Esophagus muscularis mucosa (tissue), 4 donors: Measurements from ENCODE around the gene AFAP1. TPM values are rescaled to one million over a fixed set of nuclear protein-coding genes. Genes with fewer than 3 reads are reported as not detected.

Experiments used
- DNase-seq: peaks from one replicate; pipeline ENCODE4 v3.0.0-alpha.2; 2017; ENCODE audit errors: extremely low spot score
- H3K27ac ChIP-seq, 4 donors: fragments of 200-600 bp; sonication (generic); replicated peaks in 1 of 4; 1 replicate in 3 of 4; 2 replicates in 1 of 4; pipeline ENCODE4 v1.5.1; 2016 to 2019; ENCODE audit warnings: mild to moderate bottlenecking in 1 of 4
- H3K27me3 ChIP-seq, 4 donors: fragments of 200-600 bp; sonication (generic); one replicate each; pipeline versions ENCODE4 v1.5.1 to v1.6.0; 2016 to 2019
- H3K36me3 ChIP-seq, 4 donors: fragments of 200-600 bp; sonication (generic); one replicate each; pipeline ENCODE4 v1.5.1; 2016 to 2019
- H3K4me1 ChIP-seq, 4 donors: fragments of 200-600 bp; sonication (generic); one replicate each; pipeline ENCODE4 v1.5.1; 2016 to 2019
- H3K4me3 ChIP-seq, 4 donors: fragments of 200-600 bp; sonication (generic); 1 replicate in 2 of 4; 2 replicates in 2 of 4; pipeline ENCODE4 v1.5.1; 2016 to 2019; ENCODE audit warnings: mild to moderate bottlenecking in 4 of 4, moderate library complexity in 1 of 4
- H3K9me3 ChIP-seq, 4 donors: fragments of 200-600 bp; sonication (generic); 1 replicate in 3 of 4; 2 replicates in 1 of 4; pipeline ENCODE4 v1.5.1; 2016 to 2019
- CTCF ChIP-seq, 3 experiments: fragments of 200-600 bp in 2 of 3; fragments of 450-650 bp in 1 of 3; sonication (generic) in 2 of 3; IDR thresholded peaks; one replicate each; pipeline ENCODE4 v1.5.1; 2017 to 2019; ENCODE audit warnings: antibody characterized with exemption in 3 of 3, mild to moderate bottlenecking in 2 of 3, moderate library complexity in 1 of 3
- EP300 ChIP-seq: sonication (generic); formaldehyde crosslinking; IDR thresholded peaks from one replicate; pipeline ENCODE4 v1.6.1; 2017; ENCODE audit warnings: antibody characterized with exemption
- POLR2A ChIP-seq: fragments of 450-650 bp; IDR thresholded peaks from one replicate; pipeline ENCODE4 v1.6.1; 2017; ENCODE audit warnings: antibody characterized with exemption, moderate library complexity, mild to moderate bottlenecking, low read depth
- POLR2AphosphoS5 ChIP-seq, 2 donors: sonication (generic); formaldehyde crosslinking; IDR thresholded peaks; one replicate each; pipeline ENCODE4 v1.6.1; 2017; ENCODE audit warnings: antibody characterized with exemption in 2 of 2
- WGBS: methylation state at CpG from one replicate; pipeline ENCODE4 v1.1.5; 2018; 5-methylcytosine and 5-hydroxymethylcytosine counted together
- intact Hi-C: fragments of 100-400 bp; cut with DNase I; formaldehyde crosslinking; loops from one replicate; pipeline ENCODE4 v1.15.1; 2023
- total RNA-seq, 4 donors: library from RNA; depleted of rRNA; stranded (reverse); fragments of >200 nt; gene quantifications; one replicate each; pipeline versions ENCODE4 v1.1.0 to v1.2.1, GENCODE V29; 2016

AFAP1 gene
- total RNA-seq, 4 donors from 2014 or later = 37.8 to 71.3 (median 50.9) TPM

- peaks cover 9 to 73% (median 58%) of the 10 kb centered on the region in 4 donors for H3K4me1 ChIP-seq
- no peak for TF ChIP-seq CTCF (IDR thresholded peaks at IDR 0.05)
- no peak for TF ChIP-seq EP300
- no peak for TF ChIP-seq POLR2AphosphoS5 (IDR thresholded peaks at IDR 0.05)
- no peak for TF ChIP-seq POLR2A
- no peaks in the 10 kb centered on the region for H3K9me3 ChIP-seq
- WGBS = 49% methylated on average over 2 of the region's 2 CpGs
- no peaks in the 10 kb centered on the region for H3K27me3 ChIP-seq
- no peaks in the 10 kb centered on the region for H3K36me3 ChIP-seq
- DNase-seq = no peak
- intact Hi-C loops = loop anchor here (2.0 to 5.0 kb wide), 2 partner anchors 60 to 130 kb away; no protein-coding TSS in a partner anchor
- H3K4me3 ChIP-seq = peak overlapping the region in 2 of 4 donors; percentile 98 to 99
- H3K27ac ChIP-seq = peak overlapping the region; percentile 99
Observed at GRCh38 chr4:7937006-7937405, 2.7 kb downstream of the AFAP1 start.

- 50% methylated on average over 14 of the region's 14 CpGs for WGBS
- no peak for DNase-seq
- Histone ChIP-seq H3K36me3 (no peaks in the 10 kb centered on the region), H3K4me1 (peaks cover 13 to 82% (median 70%) of the 10 kb centered on the region in 4 donors), H3K27ac (peak overlapping the region; percentile 2 to 54 (median 32)), H3K9me3 (no peaks in the 10 kb centered on the region), H3K27me3 (no peaks in the 10 kb centered on the region), H3K4me3 (no peak overlapping the region)
- intact Hi-C loops = loop anchor here (5.0 kb wide), 1 partner anchor 53 kb away; no protein-coding TSS in a partner anchor
- TF ChIP-seq POLR2A (no peak), EP300 (no peak), POLR2AphosphoS5 (IDR thresholded peaks at IDR 0.05) (no peak), CTCF (IDR thresholded peaks at IDR 0.05) (no peak)
Observed at GRCh38 chr4:7933651-7934510, 5.8 kb downstream of the AFAP1 start.

GRCh38 chr4:7932287-7932686, 7.4 kb downstream of the AFAP1 start:
- Histone ChIP-seq H3K9me3 (no peaks in the 10 kb centered on the region), H3K27ac (no peak overlapping the region), H3K36me3 (no peaks in the 10 kb centered on the region), H3K27me3 (no peaks in the 10 kb centered on the region), H3K4me1 (peaks cover 10 to 81% (median 68%) of the 10 kb centered on the region in 4 donors), H3K4me3 (no peak overlapping the region)
- no peak for DNase-seq
- TF ChIP-seq POLR2A (no peak), EP300 (no peak), CTCF (IDR thresholded peaks at IDR 0.05) (no peak), POLR2AphosphoS5 (IDR thresholded peaks at IDR 0.05) (no peak)
- intact Hi-C loops = loop anchor here (5.0 kb wide), 1 partner anchor 55 kb away; no protein-coding TSS in a partner anchor
- WGBS = 93% methylated on average over 1 of the region's 1 CpG

- Histone ChIP-seq H3K9me3 (no peaks in the 10 kb centered on the region), H3K27ac (peak overlapping the region; percentile 11 to 59 (median 50)), H3K36me3 (no peaks in the 10 kb centered on the region), H3K27me3 (no peaks in the 10 kb centered on the region), H3K4me3 (no peak overlapping the region), H3K4me1 (peaks cover 10 to 80% (median 57%) of the 10 kb centered on the region in 4 donors)
- TF ChIP-seq EP300 (no peak), POLR2AphosphoS5 (IDR thresholded peaks at IDR 0.05) (no peak), POLR2A (no peak), CTCF (IDR thresholded peaks at IDR 0.05) (peak; percentile 44 to 55 (median 45))
- intact Hi-C loops = loop anchor here (2.0 kb wide), 1 partner anchor 125 kb away; no protein-coding TSS in a partner anchor
- peak; percentile 91 for DNase-seq
- 13% methylated on average over 7 of the region's 7 CpGs for WGBS
Observed at GRCh38 chr4:7929118-7929951, 10.3 kb downstream of the AFAP1 start.
